Thoracic aorta (tissue), 2 donors: ENCODE results near the gene PIK3R2. TPM values are rescaled to one million over a fixed set of nuclear protein-coding genes. Genes with fewer than 3 reads are reported as not detected.
A peak's percentile ranks its signal among the peaks of the same experiment; 100 is the strongest.

ENCODE experiments used
- ATAC-seq: fragments of 150-250 bp; one replicate; pipeline ENCODE4 v1.8.0; 2017; ENCODE audit warnings: low read depth; ENCODE audit not compliant: insufficient number of reproducible peaks, low FRiP score
- DNase-seq: peaks from one replicate; pipeline ENCODE4 v3.0.0-alpha.2; 2020; ENCODE audit warnings: low spot score
- H3K27ac ChIP-seq, 2 donors: fragments of 200-600 bp; sonication (generic); 1 replicate in 1 of 2; 2 replicates in 1 of 2; pipeline ENCODE4 v1.5.1; 2016; ENCODE audit warnings: mild to moderate bottlenecking in 2 of 2, moderate library complexity in 2 of 2
- H3K27me3 ChIP-seq: fragments of 200-600 bp; sonication (generic); replicated peaks from 2 replicates; pipeline ENCODE4 v1.6.0; 2016; ENCODE audit warnings: mild to moderate bottlenecking; ENCODE audit not compliant: insufficient read depth
- H3K36me3 ChIP-seq: fragments of 200-600 bp; sonication (generic); one replicate; pipeline ENCODE4 v1.5.1; 2016
- H3K4me1 ChIP-seq, 2 donors: fragments of 200-600 bp; sonication (generic); 1 replicate in 1 of 2; 2 replicates in 1 of 2; pipeline versions ENCODE4 v1.5.1 to v1.6.0; 2016; ENCODE audit warnings: low read depth in 2 of 2, mild to moderate bottlenecking in 1 of 2; ENCODE audit not compliant: control insufficient read depth in 1 of 2
- H3K4me3 ChIP-seq: fragments of 200-600 bp; sonication (generic); 2 replicates; pipeline ENCODE4 v1.5.1; 2016; ENCODE audit warnings: mild to moderate bottlenecking
- H3K9me3 ChIP-seq: fragments of 200-600 bp; sonication (generic); 2 replicates; pipeline ENCODE4 v1.5.1; 2016
- total RNA-seq, 2 donors: library from RNA; depleted of rRNA; stranded (reverse); fragments of >200 nt; gene quantifications; one replicate each; pipeline versions ENCODE4 v1.1.0 to v1.2.3, GENCODE V29; 2016
- TF ChIP-seq, protein P1 (sequence below): fragments of 200-600 bp; sonication (generic); IDR thresholded peaks from one replicate; pipeline ENCODE4 v1.5.1; 2019; ENCODE audit warnings: antibody characterized with exemption

The PIK3R2 gene
- total RNA-seq, 2 donors from 2014 or later: 14.3 to 15.8 TPM

DNA sequence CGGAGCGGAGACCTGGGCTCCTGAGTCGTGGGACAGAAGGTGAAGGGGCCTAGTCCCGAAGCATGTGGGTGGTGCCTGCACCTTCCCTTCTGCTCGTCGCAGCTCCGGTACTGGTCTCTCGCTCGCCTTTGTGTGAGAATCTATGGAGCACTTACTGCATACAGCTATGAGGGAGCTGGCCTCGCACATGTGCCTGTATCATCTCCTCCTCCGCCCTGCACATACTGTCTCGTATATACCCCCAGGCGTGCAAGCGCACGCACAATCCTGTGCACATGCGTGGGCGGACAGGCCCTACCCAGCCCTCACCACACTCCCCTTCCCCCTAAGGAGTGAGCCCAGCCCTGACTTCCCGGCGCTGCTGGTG, 8.7 kb downstream of the PIK3R2 start:
- Histone ChIP-seq H3K27ac (no peak overlapping the region), H3K9me3 (no peaks in the 10 kb centered on the region), H3K36me3 (peaks cover 23% of the 10 kb centered on the region), H3K4me3 (peak overlapping the region; percentile 67), H3K27me3 (no peaks in the 10 kb centered on the region), H3K4me1 (peaks cover 13 to 25% of the 10 kb centered on the region in 2 donors)
- TF ChIP-seq, protein P1, sequence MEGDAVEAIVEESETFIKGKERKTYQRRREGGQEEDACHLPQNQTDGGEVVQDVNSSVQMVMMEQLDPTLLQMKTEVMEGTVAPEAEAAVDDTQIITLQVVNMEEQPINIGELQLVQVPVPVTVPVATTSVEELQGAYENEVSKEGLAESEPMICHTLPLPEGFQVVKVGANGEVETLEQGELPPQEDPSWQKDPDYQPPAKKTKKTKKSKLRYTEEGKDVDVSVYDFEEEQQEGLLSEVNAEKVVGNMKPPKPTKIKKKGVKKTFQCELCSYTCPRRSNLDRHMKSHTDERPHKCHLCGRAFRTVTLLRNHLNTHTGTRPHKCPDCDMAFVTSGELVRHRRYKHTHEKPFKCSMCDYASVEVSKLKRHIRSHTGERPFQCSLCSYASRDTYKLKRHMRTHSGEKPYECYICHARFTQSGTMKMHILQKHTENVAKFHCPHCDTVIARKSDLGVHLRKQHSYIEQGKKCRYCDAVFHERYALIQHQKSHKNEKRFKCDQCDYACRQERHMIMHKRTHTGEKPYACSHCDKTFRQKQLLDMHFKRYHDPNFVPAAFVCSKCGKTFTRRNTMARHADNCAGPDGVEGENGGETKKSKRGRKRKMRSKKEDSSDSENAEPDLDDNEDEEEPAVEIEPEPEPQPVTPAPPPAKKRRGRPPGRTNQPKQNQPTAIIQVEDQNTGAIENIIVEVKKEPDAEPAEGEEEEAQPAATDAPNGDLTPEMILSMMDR: no peak
- DNase-seq (no peak), ATAC-seq (no peak)

DNA sequence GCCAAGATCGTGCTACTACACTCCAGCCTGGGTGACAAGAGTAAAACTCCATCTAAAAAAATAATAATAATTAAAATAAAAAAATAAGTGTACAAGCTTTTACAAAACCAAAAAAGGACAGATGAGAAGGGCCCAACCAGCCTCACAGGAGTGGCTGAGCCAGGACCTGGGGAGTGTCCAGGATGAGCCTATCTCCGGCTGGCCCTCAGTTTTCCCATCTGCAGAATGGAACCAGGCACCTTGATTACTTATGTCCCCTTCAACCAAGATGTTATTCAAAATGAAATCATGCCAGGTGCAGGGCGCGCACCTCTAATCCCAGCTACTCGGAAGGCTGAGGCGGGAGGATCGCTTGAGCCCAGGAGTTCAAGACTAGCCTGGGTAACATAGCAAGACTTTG, 11.1 kb downstream of the PIK3R2 start:
- H3K9me3 ChIP-seq: no peaks in the 10 kb centered on the region
- H3K36me3 ChIP-seq: peaks cover 38% of the 10 kb centered on the region
- no peak for DNase-seq
- H3K27ac ChIP-seq: no peak overlapping the region
- no peaks in the 10 kb centered on the region for H3K27me3 ChIP-seq
- H3K4me3 ChIP-seq: no peak overlapping the region
- peaks cover 4 to 11% of the 10 kb centered on the region in 2 donors for H3K4me1 ChIP-seq
- ATAC-seq: no peak
- TF ChIP-seq, protein P1: no peak

DNA sequence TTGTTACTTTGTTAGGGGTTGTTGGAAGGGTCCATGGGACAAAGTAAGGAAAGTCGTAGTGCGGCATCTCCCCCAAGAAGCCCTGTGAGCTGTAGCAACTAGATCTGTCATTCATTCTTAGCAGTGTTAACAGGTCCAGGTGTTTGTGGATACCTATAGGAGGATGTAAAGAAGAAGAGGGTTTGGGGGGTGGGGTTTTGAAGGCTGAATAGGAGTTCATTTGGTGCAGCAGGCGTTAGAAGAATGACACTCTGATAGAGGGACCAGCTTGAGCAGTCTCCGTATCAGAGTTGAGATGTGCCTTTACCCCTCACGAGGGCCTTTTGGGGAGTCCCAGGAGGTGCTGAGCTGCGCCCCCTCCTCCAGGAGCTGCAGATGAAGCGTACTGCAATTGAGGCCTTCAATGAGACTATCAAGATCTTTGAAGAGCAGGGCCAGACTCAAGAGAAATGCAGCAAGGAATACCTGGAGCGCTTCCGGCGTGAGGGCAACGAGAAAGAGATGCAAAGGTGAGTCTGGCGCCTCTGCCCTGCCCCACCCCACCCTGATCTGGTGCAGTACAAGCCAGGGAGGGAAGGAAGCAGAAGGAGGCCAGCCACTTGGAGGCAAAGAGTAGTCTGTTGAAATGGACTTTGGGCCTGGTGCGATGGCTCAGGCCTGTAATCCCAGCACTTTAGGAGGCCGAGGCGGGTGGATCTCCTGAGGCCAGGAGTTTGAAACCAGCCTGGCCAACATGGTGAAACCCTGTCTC, 13.0 kb downstream of the PIK3R2 start:
- H3K4me1 ChIP-seq: peaks cover 1 to 6% of the 10 kb centered on the region in 2 donors
- ATAC-seq (no peak), DNase-seq (no peak)
- no peaks in the 10 kb centered on the region for H3K9me3 ChIP-seq
- H3K36me3 ChIP-seq: peaks cover 42% of the 10 kb centered on the region
- TF ChIP-seq, protein P1: no peak
- no peak overlapping the region for H3K27ac ChIP-seq
- no peaks in the 10 kb centered on the region for H3K27me3 ChIP-seq
- H3K4me3 ChIP-seq: no peak overlapping the region

DNA sequence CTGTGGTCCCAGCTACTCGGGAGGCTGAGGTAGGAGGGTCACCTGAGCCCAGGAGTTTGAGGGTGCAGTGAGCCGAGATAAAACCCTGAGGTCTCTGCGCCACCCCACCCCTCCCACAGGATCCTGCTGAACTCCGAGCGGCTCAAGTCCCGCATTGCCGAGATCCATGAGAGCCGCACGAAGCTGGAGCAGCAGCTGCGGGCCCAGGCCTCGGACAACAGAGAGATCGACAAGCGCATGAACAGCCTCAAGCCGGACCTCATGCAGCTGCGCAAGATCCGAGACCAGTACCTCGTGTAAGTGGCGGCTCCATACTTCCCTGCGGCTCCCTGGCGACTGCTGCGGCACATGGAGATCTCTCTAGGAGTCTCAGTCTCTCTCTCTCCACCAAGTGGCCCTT, 14.0 kb downstream of the PIK3R2 start:
- ATAC-seq (no peak), DNase-seq (no peak)
- H3K9me3 ChIP-seq: no peaks in the 10 kb centered on the region
- no peaks in the 10 kb centered on the region for H3K4me1 ChIP-seq
- no peak overlapping the region for H3K4me3 ChIP-seq
- no peaks in the 10 kb centered on the region for H3K27me3 ChIP-seq
- no peak overlapping the region for H3K27ac ChIP-seq
- TF ChIP-seq, protein P1: no peak
- peaks cover 41% of the 10 kb centered on the region for H3K36me3 ChIP-seq

DNA sequence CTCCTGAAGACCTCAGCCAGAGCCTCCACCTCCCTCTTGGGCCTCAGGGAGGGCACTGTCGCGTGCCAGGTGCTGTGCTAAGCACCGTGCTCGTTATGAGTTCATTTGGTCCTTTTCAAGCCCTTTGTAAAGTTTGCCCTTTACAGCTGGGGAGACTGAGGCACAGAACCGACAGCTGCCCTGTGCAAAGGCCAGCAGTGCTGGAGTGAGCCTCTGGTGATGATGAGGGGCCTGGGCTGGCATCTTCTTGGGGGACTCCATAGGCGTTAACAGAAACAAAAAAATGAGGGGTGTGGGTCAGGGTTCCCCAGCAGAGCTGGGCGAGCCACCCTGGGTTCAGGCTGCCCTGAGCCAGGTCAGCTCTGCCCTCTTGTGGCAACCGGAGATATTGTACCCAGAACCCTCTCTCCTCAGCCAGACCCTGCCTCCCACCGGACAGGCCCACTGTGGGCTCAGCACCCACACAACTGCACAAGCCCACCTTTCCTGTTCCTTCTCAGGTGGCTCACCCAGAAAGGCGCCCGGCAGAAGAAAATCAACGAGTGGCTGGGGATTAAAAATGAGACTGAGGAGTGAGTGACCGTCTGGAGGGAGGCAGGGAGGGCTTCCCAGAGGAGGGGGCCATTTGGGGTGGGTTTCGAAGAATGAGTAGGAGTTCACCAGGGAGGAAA, 15.1 kb downstream of the PIK3R2 start:
- ATAC-seq (peak; percentile 21), DNase-seq (no peak)
- peaks cover 0 to under 1% of the 10 kb centered on the region in 2 donors for H3K4me1 ChIP-seq
- peaks cover 34% of the 10 kb centered on the region for H3K36me3 ChIP-seq
- no peaks in the 10 kb centered on the region for H3K9me3 ChIP-seq
- TF ChIP-seq, protein P1: peak; percentile 80
- no peak overlapping the region for H3K4me3 ChIP-seq
- H3K27me3 ChIP-seq: no peaks in the 10 kb centered on the region
- H3K27ac ChIP-seq: no peak overlapping the region
